Sciatic nerve (tissue), 2 donors: Measurements from ENCODE around the gene RTL3. TPM values are rescaled to one million over a fixed set of nuclear protein-coding genes. Genes with fewer than 3 reads are reported as not detected.
A peak's percentile ranks its signal among the peaks of the same experiment; 100 is the strongest.
"Not testable (repeated sequence)": the region's sequence is repeated elsewhere in the genome, so short reads cannot be mapped to it uniquely, and the experiment has no call there.

ENCODE experiments used
- ATAC-seq: fragments of 200-7000 bp; cut with Tn5 transposase; one replicate; pipeline ENCODE4 v1.9.1; 2020; ENCODE audit warnings: mild to moderate bottlenecking, moderate library complexity
- DNase-seq: peaks from one replicate; pipeline ENCODE4 v3.0.0-alpha.2; 2020; ENCODE audit warnings: low spot score
- intact Hi-C: fragments of 100-400 bp; cut with DNase I; formaldehyde crosslinking; loops from one replicate; pipeline ENCODE4 v1.14.2; 2022
- total RNA-seq: library from RNA; stranded (reverse); fragmentation: NEBNext Ultra II Directional; extraction: Animal tissue kit (Norgen Biotek cat#: 25700); gene quantifications from one replicate; pipeline ENCODE4 v1.2.1, GENCODE V29; 2021
- donor health status: DM: no; HTN: no; CAD: no.
- donor health status: DM: no; HTN: no; CAD: no.

Gene RTL3, protein sequence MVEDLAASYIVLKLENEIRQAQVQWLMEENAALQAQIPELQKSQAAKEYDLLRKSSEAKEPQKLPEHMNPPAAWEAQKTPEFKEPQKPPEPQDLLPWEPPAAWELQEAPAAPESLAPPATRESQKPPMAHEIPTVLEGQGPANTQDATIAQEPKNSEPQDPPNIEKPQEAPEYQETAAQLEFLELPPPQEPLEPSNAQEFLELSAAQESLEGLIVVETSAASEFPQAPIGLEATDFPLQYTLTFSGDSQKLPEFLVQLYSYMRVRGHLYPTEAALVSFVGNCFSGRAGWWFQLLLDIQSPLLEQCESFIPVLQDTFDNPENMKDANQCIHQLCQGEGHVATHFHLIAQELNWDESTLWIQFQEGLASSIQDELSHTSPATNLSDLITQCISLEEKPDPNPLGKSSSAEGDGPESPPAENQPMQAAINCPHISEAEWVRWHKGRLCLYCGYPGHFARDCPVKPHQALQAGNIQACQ
- not detected for total RNA-seq

DNA sequence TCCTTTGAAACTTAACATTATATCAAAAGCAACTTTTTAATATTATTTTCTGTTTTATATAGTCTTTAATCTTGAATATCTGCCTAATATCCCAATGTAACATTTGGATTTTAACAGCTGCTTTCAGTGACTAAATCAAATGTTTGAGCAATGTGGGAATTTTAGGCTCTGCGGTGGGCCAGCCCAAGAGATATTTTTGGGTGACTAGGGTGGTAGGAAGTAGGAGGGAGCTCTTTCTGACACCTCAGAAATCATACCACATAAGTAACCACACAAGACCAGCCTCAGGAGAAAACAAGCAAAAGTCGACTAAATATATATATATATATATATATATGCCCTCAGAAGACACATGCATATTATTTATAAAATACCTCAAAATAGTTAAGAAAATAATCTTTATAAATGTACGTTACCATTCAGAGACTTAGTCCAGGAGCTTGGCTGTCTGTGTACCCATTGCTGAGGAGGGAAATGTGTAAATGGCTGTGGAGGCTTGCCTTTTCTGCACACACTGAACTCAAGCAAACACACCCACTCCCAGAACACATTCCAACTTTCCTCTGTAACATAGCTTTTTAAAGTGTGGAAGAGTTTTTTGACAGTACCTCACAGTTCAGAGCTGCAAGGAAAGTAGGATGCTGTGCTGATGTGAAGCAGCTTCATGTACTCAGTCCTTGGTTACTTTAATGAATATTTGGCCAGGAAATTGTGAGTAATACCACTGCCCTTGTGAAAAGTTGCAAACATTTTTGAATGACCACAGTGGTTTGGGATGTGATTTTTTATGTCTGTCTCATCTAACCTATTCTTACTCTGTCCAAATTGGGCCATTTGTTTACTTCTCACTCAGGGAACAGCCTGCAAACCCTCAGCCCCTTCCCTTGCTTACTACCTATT lies at the start of gene RTL3:
Gene RTL3 (minus strand): TSS at position 484 of the 900 bp plus-strand sequence. CDS start 908 bp downstream, outside the sequence.
- intact Hi-C loops: no loop called here
- DNase-seq: no peak

DNA sequence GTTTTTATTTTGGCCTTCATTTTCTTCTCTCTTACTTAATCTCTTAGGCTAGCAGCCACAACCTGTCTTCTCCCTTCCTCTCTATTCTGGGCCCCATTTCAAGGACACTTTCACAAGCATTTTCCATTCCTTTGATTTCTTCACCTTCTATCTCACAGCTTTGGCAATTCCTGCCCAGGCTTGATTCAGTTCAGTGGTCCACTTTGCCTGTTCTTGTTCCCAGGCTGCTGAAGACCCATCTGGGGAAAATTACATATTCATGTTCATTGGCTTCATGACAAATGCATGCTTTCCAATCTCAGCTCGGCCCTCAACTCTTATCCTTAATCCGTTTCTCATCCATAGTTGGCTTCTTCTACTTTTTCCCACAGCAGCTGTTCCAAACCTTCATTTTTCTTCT lies 49.7 kb upstream of the RTL3 start:
- ATAC-seq (peak; percentile 87), DNase-seq (no peak)

More for the DNA sequence above, at the start of gene RTL3:
- peak; percentile 70 for ATAC-seq

DNA sequence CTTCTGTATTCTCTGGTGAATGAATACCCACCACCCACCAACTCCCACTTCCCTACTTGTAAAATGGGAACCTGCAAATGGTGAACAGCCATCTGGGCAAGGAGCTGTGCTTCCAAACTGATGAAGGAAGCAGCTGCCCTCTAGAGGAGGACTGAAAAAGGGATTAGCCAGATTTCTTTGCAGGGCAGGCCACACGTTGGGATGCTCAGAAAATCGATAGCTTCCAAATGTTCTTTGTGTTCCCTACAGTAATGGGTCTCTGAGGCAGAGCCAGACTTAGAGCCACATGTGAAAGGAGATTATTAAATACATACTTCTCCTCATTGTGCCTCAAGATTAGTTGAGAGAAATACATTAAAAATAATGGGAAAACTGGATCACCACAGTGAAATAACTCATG lies 49.1 kb upstream of the RTL3 start:
- ATAC-seq: peak; percentile 61
- DNase-seq: no peak
- intact Hi-C loops: no loop called here

More for the DNA sequence above, 49.7 kb upstream of the RTL3 start:
- intact Hi-C loops: no loop called here

DNA sequence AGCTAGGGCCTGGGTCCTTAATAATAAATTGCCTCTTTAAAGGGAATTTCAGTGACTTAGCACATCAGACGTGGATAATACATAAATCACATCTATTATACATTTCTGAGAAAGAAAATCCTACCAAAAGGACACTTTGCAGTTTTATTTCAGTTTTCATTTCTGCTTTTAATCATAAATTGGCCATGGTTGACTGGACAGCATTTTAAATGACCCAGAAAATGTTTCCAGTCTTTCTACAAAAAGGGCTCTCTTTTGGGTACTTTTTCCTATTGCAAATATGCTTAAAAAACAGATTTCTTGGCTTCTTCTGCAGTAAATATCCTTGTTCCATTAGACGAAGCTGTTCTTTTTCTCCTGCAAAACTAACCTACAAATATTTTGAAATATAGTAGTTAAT lies 46.9 kb upstream of the RTL3 start:
- intact Hi-C loops: no loop called here
- DNase-seq: no peak
- no peak for ATAC-seq

DNA sequence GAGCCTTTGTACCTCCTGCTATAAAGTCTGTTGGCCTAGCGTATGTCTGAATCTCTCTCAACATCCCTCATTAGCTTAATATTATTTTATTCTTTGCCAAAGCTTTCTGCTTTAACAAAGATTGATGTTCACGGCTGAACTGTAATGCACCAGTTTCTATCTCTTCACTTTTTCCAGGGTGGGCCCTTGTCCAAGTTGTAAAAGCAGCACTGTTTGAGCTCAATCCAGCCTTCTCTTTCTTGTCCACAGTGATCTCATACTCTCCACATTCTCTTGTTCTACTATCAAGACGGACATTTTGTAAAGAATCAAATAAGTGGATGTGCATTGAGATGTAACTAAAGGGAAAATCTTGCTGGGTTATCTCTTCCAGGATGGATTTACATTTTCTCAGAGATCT lies 34.4 kb upstream of the RTL3 start:
- no peak for DNase-seq

DNA sequence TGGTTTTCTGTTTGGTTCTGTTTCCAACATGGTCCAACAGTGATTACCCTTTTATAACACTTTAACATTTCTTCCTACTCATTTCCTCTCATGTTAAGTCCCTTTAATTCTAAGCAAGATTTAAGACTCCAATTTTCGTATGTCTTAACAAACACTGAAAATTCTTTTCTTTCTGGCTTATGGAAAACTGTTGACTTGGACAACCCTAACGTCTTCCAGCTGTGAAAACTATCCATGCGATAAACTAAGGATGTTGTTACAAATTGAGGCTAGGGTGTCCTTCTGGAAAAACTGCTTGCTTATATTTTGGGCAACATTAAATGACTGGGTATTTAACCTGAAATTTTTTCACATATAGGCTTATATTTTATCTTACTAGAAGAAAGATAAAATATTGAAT lies 33.9 kb upstream of the RTL3 start:
- ATAC-seq: no peak
- no peak for DNase-seq
- intact Hi-C loops: no loop called here

More for the DNA sequence above, 34.4 kb upstream of the RTL3 start:
- intact Hi-C loops: no loop called here
- ATAC-seq: peak; percentile 71

DNA sequence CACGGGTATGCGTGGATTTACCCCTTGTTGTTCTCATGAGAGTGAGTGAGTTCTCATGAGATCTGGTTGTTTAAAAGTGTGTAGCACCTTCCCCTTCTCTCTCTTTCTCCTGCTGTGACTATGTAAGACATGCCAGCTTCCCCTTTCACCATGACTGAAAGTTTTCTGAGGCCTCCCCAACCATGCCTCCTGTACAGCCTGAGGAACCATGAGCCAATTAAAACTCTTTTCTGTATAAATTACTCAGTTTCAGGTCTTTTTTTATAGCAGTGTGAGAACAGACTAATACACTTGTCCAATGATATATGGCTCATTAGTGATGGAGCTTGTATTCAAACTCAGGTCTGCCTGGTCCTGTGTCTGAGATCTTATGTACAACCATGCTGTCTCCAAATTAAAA lies 28.5 kb upstream of the RTL3 start:
- no peak for ATAC-seq
- intact Hi-C loops: no loop called here

DNA sequence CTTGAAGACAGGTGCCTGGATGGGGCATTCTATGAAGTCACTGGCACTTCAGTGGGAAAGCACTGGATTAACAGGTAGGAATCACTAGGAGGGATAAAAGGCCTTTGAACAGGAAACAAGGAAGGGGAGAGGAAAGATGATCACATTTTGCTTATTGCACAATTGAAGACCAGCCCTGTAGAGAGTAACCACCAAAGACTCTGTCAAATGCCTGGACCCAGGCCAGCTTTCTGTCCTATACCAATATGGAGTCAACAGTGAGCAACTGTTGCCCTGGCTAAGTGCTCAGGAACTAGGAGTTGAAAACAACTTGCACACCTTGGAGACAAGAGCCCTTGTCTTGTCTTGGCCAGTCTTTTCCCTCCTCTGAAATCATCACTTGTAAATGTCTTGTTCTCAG lies 14.1 kb upstream of the RTL3 start:
- ATAC-seq (no peak), DNase-seq (no peak)
- intact Hi-C loops: no loop called here

More for the DNA sequence above, 28.5 kb upstream of the RTL3 start:
- no peak for DNase-seq

DNA sequence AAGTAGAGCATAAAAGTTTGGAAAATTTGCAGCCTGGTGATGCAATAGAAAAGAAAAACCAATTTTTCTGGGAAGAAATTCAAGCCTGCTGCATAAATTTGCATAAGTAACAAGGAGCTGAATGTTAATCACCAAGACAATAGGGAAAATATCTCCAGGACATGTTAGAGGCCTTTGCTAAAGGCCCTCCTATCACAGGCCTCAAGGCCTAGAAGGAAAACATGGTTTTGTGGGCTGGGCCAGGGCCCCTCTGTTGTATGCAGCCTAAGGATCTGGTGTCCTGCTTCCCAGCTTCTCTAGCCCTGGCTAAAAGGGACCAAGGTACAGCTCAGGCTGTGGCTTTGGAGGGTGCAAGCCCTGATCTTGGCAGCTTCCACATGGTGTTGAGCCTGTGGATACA lies 6.2 kb upstream of the RTL3 start:
- no peak for DNase-seq
- no peak for ATAC-seq
- intact Hi-C loops: no loop called here

DNA sequence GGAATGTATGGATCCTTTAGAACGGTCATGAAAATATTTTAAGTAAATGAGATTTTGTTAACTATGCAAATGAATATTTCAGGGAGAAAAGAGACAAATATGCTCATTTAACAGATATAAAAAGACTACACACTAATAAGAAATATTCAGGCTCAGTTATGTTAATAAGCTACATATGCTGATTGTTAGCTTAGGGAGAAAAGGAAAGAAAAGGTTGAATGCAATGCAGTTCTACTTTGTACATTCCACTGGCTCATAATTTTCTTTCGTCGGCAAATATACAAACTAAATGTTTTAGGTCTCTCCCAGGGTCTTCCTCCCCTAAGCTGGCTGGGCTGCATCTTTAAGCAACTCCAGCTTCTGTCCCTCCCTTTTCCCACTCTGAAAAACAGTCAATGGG lies 2.7 kb upstream of the RTL3 start:
- DNase-seq: no peak
- ATAC-seq: no peak
- intact Hi-C loops: no loop called here

DNA sequence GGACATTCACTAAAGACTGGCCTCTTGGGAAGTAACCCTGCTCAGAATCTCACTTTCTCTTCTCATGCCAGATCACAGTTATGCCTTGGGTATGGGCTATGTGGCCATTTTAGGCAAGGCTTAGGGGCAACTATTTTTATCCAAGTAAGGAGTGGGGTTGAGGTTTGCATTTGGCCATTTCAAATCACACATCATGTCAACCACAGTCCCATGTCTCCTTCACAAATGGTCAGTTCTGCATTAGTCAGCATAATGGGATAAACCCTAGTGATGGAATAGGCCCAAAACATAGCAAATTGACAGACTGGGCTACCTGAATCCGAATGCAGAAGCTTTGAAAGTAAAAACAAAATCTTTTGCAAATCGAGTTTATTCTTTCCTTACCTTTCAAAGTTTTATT lies 827 bp upstream of the RTL3 start:
- DNase-seq (no peak), ATAC-seq (no peak)
- intact Hi-C loops: no loop called here

DNA sequence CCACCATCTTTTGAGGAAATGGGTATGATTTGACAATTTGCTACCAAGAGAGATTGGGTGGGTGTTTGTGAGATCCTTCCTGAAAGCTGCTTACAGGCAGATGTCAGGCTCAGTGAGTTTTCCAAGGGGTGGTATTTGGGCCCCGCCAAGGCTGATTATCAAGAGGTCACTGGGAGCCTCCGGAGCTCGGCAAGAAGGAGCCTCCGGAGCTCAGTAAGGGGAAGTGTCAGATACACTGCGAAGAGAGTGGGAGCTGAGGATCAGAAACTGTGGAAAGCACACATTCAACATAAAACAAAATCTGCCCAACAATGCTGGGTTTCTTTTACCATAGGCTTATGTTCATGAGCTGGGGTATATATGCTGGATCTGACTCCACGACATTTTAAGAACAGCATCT lies 714 bp downstream of the RTL3 start:
- DNase-seq: no peak
- ATAC-seq: no peak
- intact Hi-C loops: no loop called here

DNA sequence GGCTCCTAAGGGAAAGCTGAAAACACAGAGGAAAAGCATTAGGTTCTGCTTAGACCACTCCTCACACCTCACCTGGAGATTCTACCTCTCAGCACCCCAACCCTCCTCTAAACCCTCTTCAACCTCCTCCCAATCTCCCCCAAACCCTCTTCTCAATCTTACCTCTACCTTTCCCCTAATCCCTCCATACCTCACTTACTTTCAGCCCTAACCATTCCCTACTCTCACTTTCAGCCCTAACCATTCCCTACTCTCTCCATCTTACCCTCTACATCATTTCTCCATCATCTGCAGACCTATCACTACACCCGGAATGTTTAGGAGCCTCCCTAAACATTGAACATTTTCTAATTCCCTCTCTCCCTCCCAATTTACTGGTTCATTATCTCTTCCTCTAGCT lies 3.5 kb downstream of the RTL3 start:
- intact Hi-C loops: no loop called here
- ATAC-seq: no peak
- DNase-seq: no peak

DNA sequence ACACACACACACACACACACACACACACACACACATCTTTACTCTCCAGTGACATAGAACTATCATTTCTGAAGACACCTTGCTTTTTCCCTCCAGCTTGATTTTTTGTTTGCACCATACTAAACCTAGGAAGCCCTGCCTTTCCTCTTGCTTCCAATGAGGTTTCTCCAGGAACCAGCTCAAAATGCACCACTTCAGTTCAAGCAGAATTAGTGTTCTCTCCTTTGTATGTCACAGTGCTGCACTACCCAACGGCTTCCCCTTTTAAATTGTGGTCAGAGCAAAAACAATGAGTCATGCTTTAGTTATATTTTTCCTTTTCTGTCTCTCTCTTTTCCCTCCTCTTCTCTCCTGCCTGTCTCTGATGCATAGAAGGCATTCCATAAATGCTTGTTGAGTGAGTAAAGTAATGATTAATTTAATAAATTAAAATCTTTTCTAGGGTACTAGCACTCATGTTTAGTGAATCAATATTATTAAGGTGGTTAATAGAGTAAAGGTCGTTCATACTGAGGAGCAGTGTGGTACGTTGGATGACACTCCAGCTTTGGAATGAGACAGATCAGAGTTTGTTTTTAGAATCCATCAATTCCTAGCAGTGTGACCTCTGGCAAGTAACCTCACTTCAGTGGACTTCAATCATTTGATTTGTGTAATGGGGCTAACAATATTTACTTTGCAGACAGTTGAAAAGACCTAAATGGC lies 5.9 kb downstream of the RTL3 start:
- ATAC-seq (peak; percentile 67), DNase-seq (no peak)
- intact Hi-C loops: no loop called here

DNA sequence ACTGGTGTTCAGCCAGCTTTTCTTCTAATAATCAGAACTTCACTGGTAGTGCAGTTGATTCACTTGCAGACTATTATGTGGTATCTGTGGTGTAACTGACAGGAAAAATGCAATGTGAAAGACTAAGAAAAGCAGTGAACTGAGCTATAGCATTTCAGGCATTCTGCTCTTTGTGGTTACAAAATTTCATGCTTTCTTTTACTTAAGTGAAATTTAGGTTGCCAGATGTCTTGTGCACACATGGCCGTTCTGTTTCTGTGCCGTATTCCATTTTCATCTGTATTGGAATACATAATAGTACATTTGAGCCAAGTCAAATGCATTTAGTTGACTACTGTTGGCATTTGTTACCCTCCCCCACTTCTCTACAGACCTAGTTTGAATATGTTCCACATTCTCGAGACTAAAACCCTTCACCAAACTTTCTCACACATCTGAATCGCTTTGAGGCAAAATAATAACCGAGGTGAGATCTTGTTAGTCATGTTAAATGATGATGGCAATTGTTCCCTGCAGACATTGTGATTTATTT lies 8.2 kb downstream of the RTL3 start:
- ATAC-seq: no peak
- intact Hi-C loops: no loop called here
- no peak for DNase-seq

DNA sequence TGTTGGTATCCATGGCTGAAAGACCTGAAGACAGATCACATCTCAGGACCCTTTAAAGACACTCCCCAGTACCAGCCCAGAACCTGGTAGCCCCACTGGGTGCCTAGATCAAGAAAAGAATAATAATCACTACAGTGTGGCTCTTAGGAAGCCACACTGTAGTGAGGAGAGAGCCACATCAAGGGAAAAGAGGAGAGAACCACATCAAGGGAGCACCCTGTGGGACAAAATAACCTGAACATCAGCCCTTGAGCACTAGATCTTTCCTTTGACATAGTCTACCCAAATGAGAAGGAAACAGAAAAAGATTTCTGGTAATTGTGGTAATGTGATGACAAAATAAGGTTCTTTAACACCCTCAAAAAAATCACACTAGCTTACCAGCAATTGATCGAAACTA lies 15.3 kb downstream of the RTL3 start:
- intact Hi-C loops: no loop called here
- DNase-seq (no peak), ATAC-seq (no peak)

DNA sequence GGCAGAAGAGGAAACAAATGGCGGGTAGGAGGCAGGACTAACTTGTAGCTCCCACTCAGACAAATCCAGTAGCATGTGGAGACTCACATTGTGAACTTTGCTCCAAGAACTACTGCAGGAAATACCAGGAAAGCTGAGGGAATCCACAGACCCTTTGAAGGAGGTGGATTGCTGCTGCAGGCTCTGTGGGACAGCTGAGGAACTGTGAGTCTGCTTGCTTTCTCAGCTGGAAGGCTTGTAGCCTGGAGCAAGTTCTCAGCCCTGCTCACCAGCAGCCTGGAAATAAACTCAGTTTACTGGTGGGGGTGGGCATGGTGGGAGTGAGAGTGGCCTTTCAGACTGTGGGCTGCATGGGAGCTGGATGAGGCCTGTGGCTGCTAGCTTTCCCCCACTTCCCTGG lies 16.0 kb downstream of the RTL3 start:
- intact Hi-C loops: no loop called here
- ATAC-seq: no peak
- no peak for DNase-seq

DNA sequence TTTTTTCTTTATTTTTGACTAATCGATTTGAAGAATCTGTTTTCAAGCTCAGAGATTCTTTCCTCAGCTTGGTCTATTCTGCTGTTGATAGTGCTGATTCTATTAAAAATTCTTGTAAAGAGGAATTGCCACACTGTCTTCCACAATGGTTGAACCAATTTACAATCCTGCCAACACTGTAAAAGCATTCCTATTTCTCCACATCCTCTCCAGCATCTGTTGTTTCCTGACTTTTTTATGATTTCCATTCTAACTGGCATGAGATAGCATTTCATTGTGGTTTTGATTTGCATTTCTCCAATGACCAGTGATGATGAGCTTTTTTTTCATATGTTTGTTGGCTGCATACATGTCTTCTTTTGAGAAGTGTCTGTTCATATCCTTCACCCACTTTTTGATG lies 23.0 kb downstream of the RTL3 start:
- not testable (repeated sequence) for ATAC-seq

More for the DNA sequence above, 23.0 kb downstream of the RTL3 start:
- DNase-seq, intact Hi-C loops: not testable (repeated sequence)
